Measurements from ENCODE around the gene CYLD. TPM values are rescaled to one million over a fixed set of nuclear protein-coding genes. Genes with fewer than 3 reads are reported as not detected.

The CYLD gene
- total and polyA plus RNA-seq, 10 of the 15 experiments (the other 5 are each of a cell fraction or from before 2014, with no cell fraction given) = 19.2 to 106 (median 46.1) TPM

GRCh38 chr16:50696575-50697420, 45.1 kb upstream of the CYLD start (continued):
- TF ChIP-seq NFYB (IDR thresholded peaks at IDR 0.05; ENCODE audit: insufficient read depth, low read depth, low read length) (no peak), RBBP5 (conservative IDR thresholded peaks at IDR 0.05) (no peak), ZNF24 (IDR thresholded peaks at IDR 0.05) (no peak), YBX1 (IDR thresholded peaks at IDR 0.05) (no peak), SMARCA5 (IDR thresholded peaks at IDR 0.05) (peak; percentile 89; the same call in 1 of the 2 replicates), POLR2AphosphoS2 (IDR thresholded peaks at IDR 0.05; ENCODE audit: low read depth, low read length) (peak; percentile 55; the same call in 1 of the 2 replicates), ATF3 (IDR thresholded peaks at IDR 0.05; ENCODE audit: borderline replicate concordance, extremely low read depth, low read depth, low read length) (no peak), HSF1 (IDR thresholded peaks at IDR 0.05; ENCODE audit: low read depth, low read length) (no peak), MEF2B (IDR thresholded peaks at IDR 0.05; ENCODE audit: partially characterized antibody, poor library complexity, severe bottlenecking) (no peak), SKIL (IDR thresholded peaks at IDR 0.05; ENCODE audit: low read depth, poor library complexity, severe bottlenecking) (no peak)
